Sciatic nerve (tissue), 2 donors: Measurements from ENCODE around the gene ZBTB8B. TPM values are rescaled to one million over a fixed set of nuclear protein-coding genes. Genes with fewer than 3 reads are reported as not detected.
"Not testable (repeated sequence)": the region's sequence is repeated elsewhere in the genome, so short reads cannot be mapped to it uniquely, and the experiment has no call there.

Experiments used
- ATAC-seq: fragments of 200-7000 bp; cut with Tn5 transposase; one replicate; pipeline ENCODE4 v1.9.1; 2020; ENCODE audit warnings: mild to moderate bottlenecking, moderate library complexity
- DNase-seq: peaks from one replicate; pipeline ENCODE4 v3.0.0-alpha.2; 2020; ENCODE audit warnings: low spot score
- intact Hi-C: fragments of 100-400 bp; cut with DNase I; formaldehyde crosslinking; loops from one replicate; pipeline ENCODE4 v1.14.2; 2022
- total RNA-seq: library from RNA; stranded (reverse); fragmentation: NEBNext Ultra II Directional; extraction: Animal tissue kit (Norgen Biotek cat#: 25700); gene quantifications from one replicate; pipeline ENCODE4 v1.2.1, GENCODE V29; 2021
- donor health status: DM: no; HTN: no; CAD: no.
- donor health status: DM: no; HTN: no; CAD: no.

ZBTB8B gene
- total RNA-seq, 1 donor from 2014 or later, result 0.04 TPM

GRCh38 chr1:32465578-32465933 is 684 bp downstream of the ZBTB8B start:
- no peak for DNase-seq
- ATAC-seq, result no peak
- intact Hi-C loops, result no loop called here

GRCh38 chr1:32466761-32467160 is 1.9 kb downstream of the ZBTB8B start:
- no peak for DNase-seq
- no peak for ATAC-seq
- intact Hi-C loops, result no loop called here

GRCh38 chr1:32468791-32469190 is 3.9 kb downstream of the ZBTB8B start:
- intact Hi-C loops, result no loop called here
- peak; percentile 5 for DNase-seq
- no peak for ATAC-seq

GRCh38 chr1:32470431-32470830 is 5.6 kb downstream of the ZBTB8B start:
- ATAC-seq (no peak), DNase-seq (peak; percentile 25)
- intact Hi-C loops, result no loop called here

- no peak for DNase-seq
- intact Hi-C loops, result no loop called here
- ATAC-seq, result no peak
Measured at GRCh38 chr1:32470991-32471694, 6.3 kb downstream of the ZBTB8B start.

GRCh38 chr1:32471695-32472362 is 7.0 kb downstream of the ZBTB8B start:
- no peak for ATAC-seq
- intact Hi-C loops, result no loop called here
- DNase-seq, result no peak

- peak; percentile 14 for DNase-seq
- intact Hi-C loops, ATAC-seq: not testable (repeated sequence)
Measured at GRCh38 chr1:32472966-32473365, 8.1 kb downstream of the ZBTB8B start.

- intact Hi-C loops, result no loop called here
- ATAC-seq (no peak), DNase-seq (peak; percentile 12)
Measured at GRCh38 chr1:32474954-32475353, 10.1 kb downstream of the ZBTB8B start.

- DNase-seq, result no peak
- intact Hi-C loops, result no loop called here
- no peak for ATAC-seq
Measured at GRCh38 chr1:32480003-32480402, 15.1 kb downstream of the ZBTB8B start.

GRCh38 chr1:32480761-32481160 is 15.9 kb downstream of the ZBTB8B start:
- ATAC-seq (no peak), DNase-seq (no peak)
- intact Hi-C loops, result no loop called here

- ATAC-seq, intact Hi-C loops: not testable (repeated sequence)
- DNase-seq, result peak; percentile 2
Measured at GRCh38 chr1:32481788-32482187, 16.9 kb downstream of the ZBTB8B start.

GRCh38 chr1:32485554-32486255 is 20.8 kb downstream of the ZBTB8B start:
- ATAC-seq (no peak), DNase-seq (peak; percentile 2)
- intact Hi-C loops, result no loop called here

- peak; percentile 30 for DNase-seq
Measured at GRCh38 chr1:32486463-32487113, 21.7 kb downstream of the ZBTB8B start.

GRCh38 chr1:32487182-32487581 is 22.3 kb downstream of the ZBTB8B start:
- intact Hi-C loops, result no loop called here
- DNase-seq, result peak; percentile 8
- ATAC-seq, result no peak

More at GRCh38 chr1:32486463-32487113, 21.7 kb downstream of the ZBTB8B start:
- intact Hi-C loops, result no loop called here
- ATAC-seq, result no peak

- intact Hi-C loops, result no loop called here
- DNase-seq (no peak), ATAC-seq (peak; percentile 59)
Measured at GRCh38 chr1:32489774-32490454, 25.0 kb downstream of the ZBTB8B start.

GRCh38 chr1:32491386-32491785 is 26.5 kb downstream of the ZBTB8B start:
- DNase-seq (no peak), ATAC-seq (no peak)
- intact Hi-C loops, result no loop called here

GRCh38 chr1:32494196-32494595 is 29.3 kb downstream of the ZBTB8B start:
- DNase-seq (no peak), ATAC-seq (no peak)
- intact Hi-C loops, result no loop called here

GRCh38 chr1:32494711-32495337 is 30.0 kb downstream of the ZBTB8B start:
- DNase-seq, result no peak
- ATAC-seq, result no peak

GRCh38 chr1:32496127-32496526 is 31.3 kb downstream of the ZBTB8B start:
- DNase-seq, result no peak
- intact Hi-C loops, result no loop called here
- peak; percentile 44 for ATAC-seq

More at GRCh38 chr1:32494711-32495337, 30.0 kb downstream of the ZBTB8B start:
- intact Hi-C loops, result no loop called here
